A673 (cell line): Measurements from ENCODE around the gene MAPKAPK5. TPM values are rescaled to one million over a fixed set of nuclear protein-coding genes. Genes with fewer than 3 reads are reported as not detected.
A peak's percentile ranks its signal among the peaks of the same experiment; 100 is the strongest.

Experiments
- BruUV-seq: library from RNA; stranded (reverse); fragments of 400-500 nt; replicated peaks from 2 replicates; lab custom pipeline; 2021; lab: Mats Ljungman, UMichigan
- CTCF ChIA-PET: fragments of 300-600 bp; sonication (Branson Sonifier 250); formaldehyde crosslinking; loops from one replicate; lab custom pipeline; 2022; ENCODE audit warnings: antibody characterized with exemption; lab: Charles Lee
- POLR2A ChIA-PET: fragments of 300-600 bp; sonication (Branson Sonifier 250); formaldehyde crosslinking; loops from one replicate; lab custom pipeline; 2022; ENCODE audit warnings: antibody characterized with exemption; ENCODE audit not compliant: low non-redundant PET; lab: Charles Lee
- DNase-seq: peaks from one replicate; pipeline ENCODE4 v3.0.0-alpha.2; 2015; ENCODE audit warnings: low spot score
- H3K27ac ChIP-seq: fragments of 200-600 bp; sonication (generic); 2 replicates; pipeline ENCODE4 v1.5.1; 2016; ENCODE audit warnings: mixed run types, low read depth, mild to moderate bottlenecking, mixed read lengths, antibody characterized with exemption, low read length; ENCODE audit not compliant: poor library complexity, severe bottlenecking
- H3K27me3 ChIP-seq: fragments of 200-600 bp; sonication (generic); replicated peaks from 2 replicates; pipeline ENCODE4 v1.6.1; 2017; ENCODE audit warnings: mixed run types, low read depth, mild to moderate bottlenecking, mixed read lengths, antibody characterized with exemption, low read length; ENCODE audit not compliant: insufficient read depth, poor library complexity
- H3K36me3 ChIP-seq: fragments of 200-600 bp; sonication (generic); 2 replicates; pipeline ENCODE4 v1.6.1; 2016; ENCODE audit warnings: mixed run types, mild to moderate bottlenecking, mixed read lengths, antibody characterized with exemption, low read length; ENCODE audit not compliant: insufficient read depth, poor library complexity, severe bottlenecking
- H3K4me1 ChIP-seq: fragments of 200-600 bp; sonication (generic); 2 replicates; pipeline ENCODE4 v1.6.1; 2017; ENCODE audit warnings: mixed run types, mild to moderate bottlenecking, mixed read lengths, antibody characterized with exemption, low read length; ENCODE audit not compliant: insufficient read depth, poor library complexity, severe bottlenecking
- H3K4me3 ChIP-seq: fragments of 200-600 bp; sonication (generic); 2 replicates; pipeline ENCODE4 v1.5.1; 2016; ENCODE audit warnings: low read depth, mixed run types, mild to moderate bottlenecking, mixed read lengths, low read length; ENCODE audit not compliant: poor library complexity, severe bottlenecking
- H3K9me3 ChIP-seq: fragments of 200-600 bp; sonication (generic); 2 replicates; pipeline ENCODE4 v1.6.1; 2016; ENCODE audit warnings: mixed run types, low read depth, mild to moderate bottlenecking, mixed read lengths, antibody characterized with exemption, low read length; ENCODE audit not compliant: poor library complexity, severe bottlenecking
- EZH2 ChIP-seq: fragments of 200-600 bp; sonication (generic); IDR thresholded peaks from 2 replicates; pipeline ENCODE4 v1.6.1; 2017; ENCODE audit warnings: borderline replicate concordance, low read depth, mild to moderate bottlenecking, mixed read lengths, antibody characterized with exemption, low read length; ENCODE audit not compliant: poor library complexity, severe bottlenecking
- intact Hi-C: fragments of 100-400 bp; cut with micrococcal nuclease; formaldehyde crosslinking; loops from one replicate; pipeline ENCODE4 v1.10.0; 2022; ENCODE audit not compliant: unreplicated experiment
- total RNA-seq: library from RNA; stranded (reverse); gene quantifications from 2 replicates; pipeline ENCODE4 v1.2.3, GENCODE V29; 2021
- TF ChIP-seq, protein P1 (sequence below): fragments of 300-800, 200-600 bp; sonication (generic); conservative IDR thresholded peaks from 2 replicates; pipeline ENCODE4 v1.5.1; 2017; ENCODE audit warnings: low read depth, mild to moderate bottlenecking, antibody characterized with exemption, low read length, moderate library complexity, mixed read lengths

MAPKAPK5 gene
- total RNA-seq, 1 experiment from 2014 or later, result 67.4 TPM

GRCh38 chr12:111806304-111806703, 35.7 kb upstream of the MAPKAPK5 start:
- POLR2A ChIA-PET, result no interaction called here

GRCh38 chr12:111807232-111807631, 34.8 kb upstream of the MAPKAPK5 start:
- Histone ChIP-seq H3K27ac (no peak overlapping the region), H3K4me1 (no peaks in the 10 kb centered on the region), H3K4me3 (no peak overlapping the region), H3K36me3 (peaks cover 4% of the 10 kb centered on the region), H3K27me3 (no peaks in the 10 kb centered on the region), H3K9me3 (no peaks in the 10 kb centered on the region)
- no peak for DNase-seq
- no TSS peak for BruUV-seq
- CTCF ChIA-PET, result no interaction called here
- TF ChIP-seq, protein P1, sequence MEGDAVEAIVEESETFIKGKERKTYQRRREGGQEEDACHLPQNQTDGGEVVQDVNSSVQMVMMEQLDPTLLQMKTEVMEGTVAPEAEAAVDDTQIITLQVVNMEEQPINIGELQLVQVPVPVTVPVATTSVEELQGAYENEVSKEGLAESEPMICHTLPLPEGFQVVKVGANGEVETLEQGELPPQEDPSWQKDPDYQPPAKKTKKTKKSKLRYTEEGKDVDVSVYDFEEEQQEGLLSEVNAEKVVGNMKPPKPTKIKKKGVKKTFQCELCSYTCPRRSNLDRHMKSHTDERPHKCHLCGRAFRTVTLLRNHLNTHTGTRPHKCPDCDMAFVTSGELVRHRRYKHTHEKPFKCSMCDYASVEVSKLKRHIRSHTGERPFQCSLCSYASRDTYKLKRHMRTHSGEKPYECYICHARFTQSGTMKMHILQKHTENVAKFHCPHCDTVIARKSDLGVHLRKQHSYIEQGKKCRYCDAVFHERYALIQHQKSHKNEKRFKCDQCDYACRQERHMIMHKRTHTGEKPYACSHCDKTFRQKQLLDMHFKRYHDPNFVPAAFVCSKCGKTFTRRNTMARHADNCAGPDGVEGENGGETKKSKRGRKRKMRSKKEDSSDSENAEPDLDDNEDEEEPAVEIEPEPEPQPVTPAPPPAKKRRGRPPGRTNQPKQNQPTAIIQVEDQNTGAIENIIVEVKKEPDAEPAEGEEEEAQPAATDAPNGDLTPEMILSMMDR, result no peak
- TF ChIP-seq EZH2, result no peak
- POLR2A ChIA-PET, result no interaction called here
- intact Hi-C loops, result no loop called here

More at GRCh38 chr12:111806304-111806703, 35.7 kb upstream of the MAPKAPK5 start:
- intact Hi-C loops, result no loop called here
- no peaks in the 10 kb centered on the region for H3K4me1 ChIP-seq
- H3K9me3 ChIP-seq, result no peaks in the 10 kb centered on the region
- no TSS peak for BruUV-seq
- H3K36me3 ChIP-seq, result peaks cover 4% of the 10 kb centered on the region
- TF ChIP-seq, protein P1, result no peak
- no peak for TF ChIP-seq EZH2
- CTCF ChIA-PET, result no interaction called here
- no peak for DNase-seq
- no peak overlapping the region for H3K27ac ChIP-seq
- no peaks in the 10 kb centered on the region for H3K27me3 ChIP-seq
- H3K4me3 ChIP-seq, result no peak overlapping the region

GRCh38 chr12:111812881-111813741, 28.9 kb upstream of the MAPKAPK5 start:
- CTCF ChIA-PET, result interaction anchor here (0.6 to 1.3 kb wide), 12 partner anchors 13 to 1177 kb away, joined by 3 to 12 read pairs (median 4); no protein-coding TSS in a partner anchor
- intact Hi-C loops, result loop anchor here (2.0 to 10.0 kb wide), 4 partner anchors 46 to 478 kb away; partner anchors contain the start of gene ALDH2
- DNase-seq, result peak; percentile 90
- POLR2A ChIA-PET, result no interaction called here
- Histone ChIP-seq H3K36me3 (peaks cover 4% of the 10 kb centered on the region), H3K9me3 (no peaks in the 10 kb centered on the region), H3K27ac (no peak overlapping the region), H3K4me3 (no peak overlapping the region), H3K27me3 (no peaks in the 10 kb centered on the region), H3K4me1 (no peaks in the 10 kb centered on the region)
- BruUV-seq, result no TSS peak
- no peak for TF ChIP-seq EZH2
- TF ChIP-seq, protein P1, result peak; percentile 86
